ENCODE results near the gene SLC66A2. TPM values are rescaled to one million over a fixed set of nuclear protein-coding genes. Genes with fewer than 3 reads are reported as not detected.

The SLC66A2 gene
- total RNA-seq, 1 experiment from 2014 or later, result 30.5 TPM

DNA sequence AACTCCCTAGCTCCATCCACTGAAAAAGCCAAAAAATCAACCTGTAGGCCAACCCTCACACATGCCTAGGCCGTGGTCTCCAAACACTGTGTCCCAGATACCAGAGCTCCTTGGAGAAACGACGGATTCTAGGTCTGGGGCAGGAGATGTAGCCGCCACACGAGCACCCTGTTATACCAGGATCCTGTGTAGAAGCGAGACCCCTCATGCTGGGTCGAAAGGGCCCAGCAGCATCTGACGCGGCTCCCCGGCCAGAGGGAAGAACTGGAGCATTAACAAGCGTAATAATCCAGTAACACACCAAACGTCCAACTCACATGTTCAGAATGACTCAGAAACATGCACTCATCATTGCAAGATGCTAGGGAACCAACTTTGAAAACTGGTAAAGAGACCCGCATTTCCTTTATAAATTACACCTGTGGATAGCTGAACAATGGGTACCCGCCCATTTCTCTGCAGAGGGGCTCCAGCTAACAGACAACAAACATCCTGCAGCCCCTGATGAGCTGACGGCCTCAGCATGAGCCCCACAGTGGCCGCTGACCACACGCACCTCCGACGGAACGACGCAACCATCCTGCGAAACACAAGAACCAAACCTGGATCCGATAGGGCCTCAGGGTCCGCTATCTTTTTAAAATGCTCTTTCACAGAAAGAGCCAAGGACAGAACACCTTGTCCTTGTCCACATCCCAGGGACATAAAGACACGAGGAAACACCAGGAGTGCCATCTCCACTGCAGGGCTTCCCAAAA, 14.2 kb downstream of the SLC66A2 start:
- no peak for DNase-seq (ENCODE audit: low read depth)

GRCh38 chr18:79936641-79937040, 14.8 kb downstream of the SLC66A2 start:
- DNase-seq (ENCODE audit: low read depth), result no peak

GRCh38 chr18:79935925-79936324, 15.5 kb downstream of the SLC66A2 start:
- no peak for DNase-seq (ENCODE audit: low read depth)

DNA sequence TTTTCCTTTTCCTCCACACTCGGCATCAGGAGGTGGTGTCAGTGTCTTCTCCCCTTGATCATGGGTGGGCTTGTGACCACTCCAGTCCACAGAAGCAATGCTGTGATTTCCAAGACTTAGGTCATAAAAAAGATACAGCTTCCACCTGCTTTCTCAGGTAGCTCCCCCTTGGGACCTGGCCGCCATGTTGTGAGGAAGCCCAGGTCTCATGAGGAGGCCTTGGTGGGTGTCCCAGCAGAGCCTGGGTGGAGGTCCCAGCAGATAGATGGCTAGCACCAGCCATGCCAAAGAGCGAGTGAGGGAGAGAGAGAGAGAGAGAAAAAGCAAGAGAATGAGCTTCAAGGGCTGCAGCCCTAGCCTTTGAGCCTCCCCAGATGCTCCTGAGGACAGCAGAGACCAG, 16.0 kb downstream of the SLC66A2 start:
- DNase-seq (ENCODE audit: low read depth), result no peak

DNA sequence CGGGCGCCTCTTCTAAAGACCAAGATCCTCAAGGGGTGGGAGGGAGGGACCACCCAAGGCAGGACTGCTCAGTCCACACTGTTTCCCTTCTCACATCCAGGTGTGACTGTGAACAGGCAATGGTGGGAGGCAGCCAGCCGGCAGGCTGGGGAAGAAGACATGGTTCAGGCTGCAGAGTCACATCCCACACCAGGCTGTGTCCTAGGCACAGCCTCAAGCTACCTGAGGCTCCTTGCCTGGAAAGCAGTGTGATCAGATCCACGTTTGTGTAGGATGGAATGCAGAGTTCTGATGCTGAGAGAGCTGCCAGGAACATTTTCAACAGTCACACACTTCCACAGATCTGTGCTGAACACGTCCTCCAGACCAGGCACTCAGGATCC, 16.4 kb downstream of the SLC66A2 start:
- DNase-seq (ENCODE audit: low read depth), result no peak

- no peak for DNase-seq (ENCODE audit: low read depth)
Observed at GRCh38 chr18:79934311-79935097, 16.9 kb downstream of the SLC66A2 start.

GRCh38 chr18:79933765-79934164, 17.7 kb downstream of the SLC66A2 start:
- DNase-seq (ENCODE audit: low read depth), result no peak

GRCh38 chr18:79932907-79933306, 18.5 kb downstream of the SLC66A2 start:
- peak; percentile 9 for DNase-seq (ENCODE audit: low read depth)

GRCh38 chr18:79931475-79931874, 20.0 kb downstream of the SLC66A2 start:
- DNase-seq (ENCODE audit: low read depth), result no peak

GRCh38 chr18:79930020-79930642, 21.3 kb downstream of the SLC66A2 start:
- peak; percentile 10 for DNase-seq (ENCODE audit: low read depth)

DNA sequence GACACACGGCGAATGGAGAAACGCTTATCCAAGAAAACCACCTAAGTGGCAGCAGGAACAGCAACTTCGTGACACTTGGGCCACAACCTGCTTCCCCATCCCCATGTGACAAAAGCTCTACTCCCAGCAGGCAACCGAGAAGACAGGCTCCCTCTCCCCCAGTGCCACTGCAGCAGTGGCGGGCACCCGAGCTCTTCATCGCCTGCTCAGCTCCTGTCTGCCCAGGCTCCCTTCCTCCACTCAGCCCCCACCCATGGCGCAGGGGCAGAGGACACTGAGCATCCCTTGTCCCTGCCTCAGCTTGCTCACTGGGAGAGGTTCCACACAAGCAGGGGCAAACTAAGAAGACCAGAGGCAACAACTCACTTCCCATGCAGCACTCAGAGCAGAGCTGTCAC, 22.9 kb downstream of the SLC66A2 start:
- no peak for DNase-seq (ENCODE audit: low read depth)

GRCh38 chr18:79927607-79928562, 23.6 kb downstream of the SLC66A2 start:
- DNase-seq (ENCODE audit: low read depth), result no peak

DNA sequence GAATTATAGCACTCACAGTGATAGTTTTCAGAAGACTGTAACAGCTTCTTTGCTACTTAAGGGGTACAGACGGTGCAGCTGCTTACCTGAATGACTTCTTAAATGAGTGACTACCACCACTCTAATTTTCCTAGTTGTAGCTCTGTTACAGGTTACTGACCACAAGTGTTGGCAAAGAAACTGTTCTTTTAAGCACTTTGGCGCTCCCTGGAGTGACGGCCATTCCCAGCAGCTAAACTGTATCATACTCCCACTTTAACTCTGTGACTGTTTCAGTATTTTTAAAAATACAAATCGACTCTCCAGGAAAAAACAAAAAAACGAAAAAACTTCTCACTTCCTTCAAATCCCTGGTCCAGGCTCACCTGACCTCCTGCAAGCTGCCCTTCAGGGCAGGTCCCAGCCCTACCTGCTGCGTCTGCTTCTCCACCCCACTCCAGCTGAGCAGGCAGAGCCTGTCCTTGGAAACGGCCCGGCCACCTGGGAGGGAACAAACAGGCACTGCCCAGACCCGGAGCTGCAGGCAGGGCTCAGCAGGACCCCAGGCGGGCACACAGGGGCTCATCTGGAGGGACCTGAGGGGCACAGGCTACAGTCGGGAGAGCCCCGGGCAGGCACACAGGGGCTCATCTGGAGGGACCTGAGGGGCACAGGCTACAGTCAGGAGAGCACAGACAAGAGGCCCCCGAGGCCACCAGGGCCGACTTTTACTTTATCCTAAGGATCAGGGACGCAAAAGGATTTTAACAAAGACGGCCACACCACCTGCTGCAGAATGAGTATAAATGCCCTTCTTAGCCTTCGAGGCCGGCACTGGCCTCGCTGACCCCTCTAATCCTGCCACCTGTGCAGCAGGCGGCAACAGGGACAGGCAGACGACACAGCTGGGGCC, 24.5 kb downstream of the SLC66A2 start:
- no peak for DNase-seq (ENCODE audit: low read depth)

- DNase-seq (ENCODE audit: low read depth), result no peak
Observed at GRCh38 chr18:79926306-79926705, 25.1 kb downstream of the SLC66A2 start.

GRCh38 chr18:79924814-79925731, 26.4 kb downstream of the SLC66A2 start:
- no peak for DNase-seq (ENCODE audit: low read depth)

DNA sequence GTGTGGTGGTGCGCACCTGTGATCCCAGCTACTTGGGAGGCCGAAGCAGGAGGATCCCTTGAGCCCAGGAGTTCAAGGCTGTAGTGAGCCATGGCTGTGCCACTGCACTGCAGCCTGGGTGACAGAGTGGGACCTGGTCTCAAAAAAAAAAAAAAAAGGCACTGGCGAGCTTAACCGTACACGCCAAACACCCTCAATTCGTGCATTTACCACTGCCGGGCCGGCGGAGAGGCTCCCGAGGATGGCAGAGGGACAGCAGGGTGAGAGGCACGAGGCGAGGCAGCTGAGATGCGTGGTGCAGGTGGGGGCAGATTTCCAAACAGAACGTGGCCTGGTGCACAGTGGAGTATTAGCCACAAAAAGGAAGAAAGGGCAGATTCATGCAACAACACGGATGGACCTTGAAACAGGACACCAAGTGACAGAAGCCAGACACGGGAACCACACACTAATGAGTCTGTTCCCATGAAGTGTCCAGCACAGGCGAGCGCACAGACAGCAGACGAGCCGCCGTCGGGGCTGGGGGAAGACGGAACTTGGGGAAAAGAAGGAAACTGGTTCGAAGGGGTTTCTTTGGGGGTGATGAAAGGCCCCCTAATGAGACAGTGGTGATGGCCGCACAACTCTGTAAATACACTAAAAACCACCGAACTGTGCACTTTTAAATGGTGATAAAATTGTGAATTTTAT, 27.4 kb downstream of the SLC66A2 start:
- no peak for DNase-seq (ENCODE audit: low read depth)

- no peak for DNase-seq (ENCODE audit: low read depth)
Observed at GRCh38 chr18:79922971-79923411, 28.5 kb downstream of the SLC66A2 start.

Data from M059J (cell line).